COLO829 (cell line): ENCODE measurements around the gene TPCN1.
A peak's percentile ranks its signal among the peaks of the same experiment; 100 is the strongest.

Experiments
- DNase-seq: peaks from one replicate; pipeline ENCODE4 v3.0.0; 2012; ENCODE audit warnings: low spot score

TPCN1 gene

DNA sequence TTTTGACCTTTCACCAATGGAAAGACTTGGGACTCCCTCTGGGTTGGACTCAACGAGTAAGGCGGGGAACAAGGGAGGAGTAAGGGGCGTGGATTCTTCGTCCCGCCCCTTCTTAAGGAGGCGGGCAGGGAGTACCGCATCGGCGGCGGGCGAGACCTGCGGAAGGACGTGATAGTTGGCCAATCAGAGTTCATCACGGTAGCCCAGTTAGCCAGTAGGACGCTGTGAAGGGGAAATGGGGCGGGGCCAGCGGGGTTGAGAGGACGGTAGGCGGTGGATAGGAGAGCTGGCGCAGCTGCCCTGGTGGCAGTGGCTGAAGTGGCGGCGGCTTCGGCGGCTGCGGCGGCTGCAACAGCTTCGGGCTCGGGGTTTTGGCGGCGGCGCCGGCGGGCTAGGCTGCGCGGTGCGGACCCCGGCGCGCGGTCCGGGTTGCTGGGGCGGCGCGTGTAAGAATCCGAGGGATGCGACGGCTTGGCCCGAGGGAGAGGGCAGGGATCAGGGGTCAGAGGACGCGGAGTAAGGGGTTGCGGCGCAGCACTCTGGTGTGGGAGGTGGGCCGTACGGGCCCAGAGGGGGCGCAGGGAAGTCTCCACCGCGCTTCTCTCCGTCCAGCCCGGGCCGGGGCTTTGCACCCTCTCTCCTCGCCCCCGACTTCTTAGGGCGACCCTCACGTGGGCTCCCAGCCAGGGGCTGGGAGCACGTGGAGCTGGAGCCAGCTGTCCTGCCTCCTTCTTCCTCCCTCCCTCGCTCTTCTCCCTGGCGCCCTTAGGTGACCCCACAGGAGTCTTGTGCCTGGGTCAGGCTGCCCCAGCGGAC lies at the start of gene TPCN1:
Gene TPCN1 (plus strand): TSS at position 284 of the 816 bp plus-strand sequence. CDS start 5,389 bp downstream, outside the sequence.
- peak; percentile 95 for DNase-seq

DNA sequence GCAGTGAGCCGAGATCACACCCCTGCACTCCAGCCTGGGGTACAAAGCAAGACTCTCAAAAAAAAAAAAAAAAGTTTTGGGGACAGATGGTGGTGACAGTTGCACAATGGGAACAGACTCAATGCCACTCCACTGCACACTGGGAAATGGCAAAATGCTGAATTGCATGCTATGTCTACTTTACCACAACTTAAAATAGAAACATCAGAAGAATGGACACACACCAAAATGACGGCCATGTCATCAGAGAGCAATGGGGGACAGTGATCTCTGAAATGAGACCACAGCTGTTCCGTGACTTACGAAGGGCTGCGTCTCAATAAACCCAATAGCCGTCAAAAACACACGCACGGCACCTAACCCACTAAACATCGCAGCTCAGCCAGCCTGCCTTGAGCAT lies 49.7 kb upstream of the TPCN1 start:
- no peak for DNase-seq

DNA sequence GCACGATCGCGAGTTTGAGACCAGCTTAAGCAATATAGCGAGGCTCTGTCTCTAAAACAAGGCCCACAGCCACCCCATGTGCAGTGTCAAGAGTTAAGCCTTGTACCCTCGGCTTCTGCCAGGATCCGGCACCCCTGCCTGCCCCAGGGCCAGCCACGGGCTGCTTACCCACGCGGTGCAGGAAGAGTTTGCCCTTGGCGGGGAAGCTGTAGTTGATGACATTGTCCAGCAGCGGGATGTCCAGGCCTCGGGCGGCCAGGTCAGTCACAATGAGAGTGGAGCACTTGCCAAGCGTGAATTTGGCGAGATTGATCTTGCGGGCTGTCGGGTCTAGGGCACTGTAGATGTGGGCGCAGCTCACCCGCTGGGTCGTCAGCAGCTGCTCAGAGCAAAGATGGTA lies 49.1 kb upstream of the TPCN1 start:
- DNase-seq = no peak

DNA sequence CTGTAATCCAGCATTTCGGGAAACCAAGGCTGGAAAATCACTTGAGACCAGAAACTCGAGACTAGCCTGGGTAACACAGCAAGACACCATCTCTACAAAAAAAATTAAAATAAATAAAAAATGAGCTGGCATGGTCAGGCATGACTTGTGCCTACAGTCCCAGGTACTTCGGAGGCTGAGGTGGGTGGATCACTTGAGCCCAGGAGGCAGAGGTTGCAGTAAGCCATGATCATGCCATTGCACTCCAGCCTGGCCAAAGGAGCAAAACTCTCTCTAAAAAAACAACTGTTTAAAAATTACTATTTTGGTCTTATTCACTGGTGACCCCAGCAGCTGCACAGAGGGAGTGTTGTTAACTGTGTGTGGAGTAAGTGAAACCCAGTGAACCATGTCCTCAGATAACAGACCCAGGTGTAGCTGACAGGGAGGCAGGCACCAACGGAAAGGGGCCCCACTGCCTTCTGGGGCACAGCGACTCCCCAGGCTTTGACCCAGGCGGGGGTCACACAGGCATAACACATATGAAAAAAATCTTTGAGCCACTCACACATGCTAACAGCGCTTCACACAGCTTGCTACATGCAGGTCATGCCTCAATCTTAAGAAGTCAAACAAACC lies 48.1 kb upstream of the TPCN1 start:
- DNase-seq = no peak

DNA sequence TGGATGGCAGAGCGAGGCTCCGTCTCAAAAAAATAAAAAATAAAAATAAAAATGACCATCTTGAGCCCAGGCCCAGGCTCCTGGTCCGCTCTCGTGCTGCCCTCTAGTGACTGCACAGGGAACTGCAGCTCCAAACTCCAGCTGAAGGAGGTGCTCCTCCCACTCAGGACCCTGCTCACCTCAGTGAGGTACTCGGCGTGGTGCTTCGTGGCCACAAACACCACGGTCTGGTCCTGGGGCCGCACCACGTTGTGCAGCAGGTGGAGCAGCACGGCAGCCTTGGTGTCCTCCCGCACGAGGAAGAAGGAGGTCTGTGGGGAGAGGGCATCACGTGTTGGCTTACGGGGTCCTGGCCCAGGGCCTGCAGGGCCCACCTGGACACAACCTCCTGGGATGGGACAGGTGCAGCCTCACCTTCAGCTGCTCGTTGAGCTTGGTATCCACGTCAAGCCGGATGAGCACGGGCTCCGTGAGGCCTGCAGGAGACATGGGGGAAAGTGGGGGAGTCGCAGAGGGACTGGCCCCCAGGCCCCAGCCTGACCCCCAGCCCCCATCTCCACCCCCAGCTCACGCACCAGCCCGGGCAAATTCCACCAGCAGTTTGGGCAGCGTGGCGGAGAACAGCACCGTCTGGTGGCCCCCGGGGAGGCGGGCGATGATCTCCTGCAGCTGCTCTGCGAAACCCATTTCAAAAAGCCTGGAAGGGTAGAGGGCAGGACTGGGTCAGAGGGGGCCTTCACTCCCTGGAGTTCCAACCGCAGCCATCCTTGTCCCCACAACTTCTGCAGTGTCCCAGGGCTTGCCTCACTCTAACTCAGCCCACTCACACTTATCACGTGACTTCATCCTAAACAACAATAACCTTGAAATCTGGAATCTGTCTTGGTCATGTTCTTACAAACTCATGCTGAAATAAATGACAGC lies 46.5 kb upstream of the TPCN1 start:
- peak; percentile 78 for DNase-seq

DNA sequence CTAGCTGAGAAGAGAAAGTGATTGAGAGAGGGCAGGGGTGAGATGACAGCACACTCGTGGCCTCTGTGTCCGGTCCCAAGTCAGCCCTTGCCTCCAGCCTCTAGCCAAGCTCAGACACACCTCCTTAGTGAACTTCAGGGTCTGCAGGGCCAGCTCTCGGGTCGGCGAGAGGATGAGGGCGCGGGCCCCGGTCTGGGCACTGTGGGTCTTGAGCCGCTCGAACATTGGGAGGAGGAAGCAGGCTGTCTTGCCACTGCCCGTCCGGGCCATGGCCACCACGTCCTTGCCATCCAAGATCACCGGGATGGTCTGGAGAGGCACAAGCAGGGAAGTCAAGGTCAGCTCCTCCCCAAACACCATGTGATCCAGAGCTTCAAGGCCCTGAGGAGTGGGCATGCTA lies 42.2 kb upstream of the TPCN1 start:
- no peak for DNase-seq

DNA sequence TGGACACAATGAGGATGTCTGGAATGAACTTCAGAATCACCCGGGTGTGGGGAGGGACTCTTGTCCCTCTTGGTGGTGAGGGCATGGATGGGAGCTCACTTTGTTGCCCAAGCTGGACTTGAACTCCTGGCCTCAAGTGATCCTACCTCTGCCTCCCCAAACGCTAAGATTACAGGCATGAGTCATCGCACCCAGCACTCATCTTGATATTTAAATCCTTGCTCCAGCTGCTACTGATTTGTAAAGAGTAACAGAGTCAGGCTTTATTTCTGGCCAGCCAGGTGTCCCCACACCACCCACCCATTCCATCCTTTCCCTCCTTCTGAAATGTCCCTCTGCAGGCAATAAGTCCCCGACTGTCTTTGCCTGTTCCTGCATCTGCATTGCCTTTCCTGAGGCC lies 40.9 kb upstream of the TPCN1 start:
- no peak for DNase-seq

DNA sequence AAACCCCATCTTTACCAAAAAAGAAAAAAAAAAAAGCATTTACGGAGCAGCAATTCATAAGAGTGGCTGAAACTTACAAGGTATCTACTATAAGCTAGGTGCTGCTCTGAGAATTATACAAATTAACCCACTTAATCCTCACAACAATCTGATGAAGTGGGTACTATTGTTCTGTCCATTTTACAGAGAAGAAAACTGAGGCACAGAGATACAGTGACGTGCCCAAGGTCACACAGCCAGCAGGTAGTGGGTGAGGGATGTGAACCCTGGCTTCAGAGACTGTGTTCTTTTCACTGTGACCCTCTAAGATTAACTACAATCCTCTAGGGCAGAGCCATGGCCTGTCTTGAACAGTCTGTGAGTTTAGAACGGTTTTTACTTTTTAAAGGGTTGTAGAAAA lies 39.3 kb upstream of the TPCN1 start:
- DNase-seq = no peak

DNA sequence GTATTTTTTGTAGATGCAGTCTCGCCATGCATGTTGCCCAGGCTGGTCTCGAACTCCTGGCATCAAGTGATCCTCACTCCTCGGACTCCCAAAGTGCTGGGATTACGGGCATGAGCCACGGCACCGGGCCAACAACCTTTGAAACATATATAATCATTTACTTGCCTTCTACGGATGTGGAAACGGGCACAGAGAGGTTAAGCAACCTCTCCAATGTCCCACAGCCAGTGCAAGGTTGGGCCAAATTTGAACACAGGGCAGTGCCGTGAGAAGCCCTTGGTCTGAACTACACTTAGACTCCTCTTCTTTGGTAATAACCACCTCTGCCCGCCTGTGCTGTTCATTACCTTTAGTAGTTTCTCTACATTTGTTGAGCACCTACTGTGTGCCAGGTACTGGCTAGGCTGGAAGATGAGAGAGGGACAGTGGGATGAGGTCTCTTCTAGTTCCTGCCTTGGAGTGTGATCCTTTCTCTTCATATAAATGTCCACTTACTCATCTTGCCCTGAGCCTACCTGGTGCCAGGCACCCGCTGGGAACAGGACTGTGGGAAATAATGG lies 38.2 kb upstream of the TPCN1 start:
- DNase-seq = no peak

DNA sequence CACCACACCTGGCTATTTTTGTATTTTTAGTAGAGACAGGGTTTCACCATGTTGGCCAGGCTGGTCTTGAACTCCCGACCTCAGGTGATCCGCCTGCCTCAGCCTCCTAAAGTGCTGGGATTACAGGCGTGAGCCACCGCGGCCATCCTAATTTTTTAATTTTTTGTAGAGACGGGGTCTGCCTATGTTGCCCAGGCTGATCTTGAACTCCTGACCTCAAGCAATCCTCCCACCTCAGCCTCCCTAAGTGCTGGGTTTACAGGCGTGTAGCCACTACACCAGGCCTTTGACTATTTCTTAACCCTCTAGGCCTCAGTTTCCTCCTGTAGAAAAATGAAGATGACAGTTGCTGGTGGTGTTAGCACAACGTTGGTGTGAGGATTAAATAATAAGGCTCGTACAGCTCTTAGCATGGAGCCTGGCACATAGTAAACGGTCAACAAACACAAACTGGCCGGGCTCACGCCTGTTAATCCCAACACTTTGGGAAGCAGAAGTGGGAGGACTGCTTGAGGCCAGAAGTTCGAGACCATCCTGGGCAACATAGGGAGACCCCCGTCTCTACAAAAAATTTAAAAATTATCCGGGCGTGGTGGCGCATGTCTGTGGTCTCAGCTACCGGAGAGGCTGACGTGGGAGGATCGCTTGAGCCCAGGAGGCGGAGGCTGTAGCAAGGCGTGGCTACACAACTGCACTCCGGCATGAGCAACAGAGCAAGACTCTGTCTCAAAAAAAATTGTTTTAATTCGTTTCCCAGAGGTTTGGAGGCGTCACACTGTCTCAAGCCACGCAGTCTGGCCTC lies 37.0 kb upstream of the TPCN1 start:
- no peak for DNase-seq

DNA sequence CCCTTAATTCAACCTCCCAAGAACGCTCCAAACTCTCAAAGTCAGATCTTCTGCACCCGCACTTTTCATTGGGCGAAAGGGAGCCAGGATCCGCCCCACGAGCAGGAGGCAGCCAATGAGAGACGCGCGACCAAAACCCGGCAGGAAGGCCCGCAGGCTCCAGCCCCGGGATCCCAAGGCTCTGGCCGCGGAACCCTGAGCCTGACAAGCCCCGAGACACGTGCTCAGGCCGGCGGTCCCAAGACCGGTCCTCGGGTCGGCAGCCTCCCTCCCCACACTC lies 36.4 kb upstream of the TPCN1 start:
- DNase-seq = peak; percentile 74

DNA sequence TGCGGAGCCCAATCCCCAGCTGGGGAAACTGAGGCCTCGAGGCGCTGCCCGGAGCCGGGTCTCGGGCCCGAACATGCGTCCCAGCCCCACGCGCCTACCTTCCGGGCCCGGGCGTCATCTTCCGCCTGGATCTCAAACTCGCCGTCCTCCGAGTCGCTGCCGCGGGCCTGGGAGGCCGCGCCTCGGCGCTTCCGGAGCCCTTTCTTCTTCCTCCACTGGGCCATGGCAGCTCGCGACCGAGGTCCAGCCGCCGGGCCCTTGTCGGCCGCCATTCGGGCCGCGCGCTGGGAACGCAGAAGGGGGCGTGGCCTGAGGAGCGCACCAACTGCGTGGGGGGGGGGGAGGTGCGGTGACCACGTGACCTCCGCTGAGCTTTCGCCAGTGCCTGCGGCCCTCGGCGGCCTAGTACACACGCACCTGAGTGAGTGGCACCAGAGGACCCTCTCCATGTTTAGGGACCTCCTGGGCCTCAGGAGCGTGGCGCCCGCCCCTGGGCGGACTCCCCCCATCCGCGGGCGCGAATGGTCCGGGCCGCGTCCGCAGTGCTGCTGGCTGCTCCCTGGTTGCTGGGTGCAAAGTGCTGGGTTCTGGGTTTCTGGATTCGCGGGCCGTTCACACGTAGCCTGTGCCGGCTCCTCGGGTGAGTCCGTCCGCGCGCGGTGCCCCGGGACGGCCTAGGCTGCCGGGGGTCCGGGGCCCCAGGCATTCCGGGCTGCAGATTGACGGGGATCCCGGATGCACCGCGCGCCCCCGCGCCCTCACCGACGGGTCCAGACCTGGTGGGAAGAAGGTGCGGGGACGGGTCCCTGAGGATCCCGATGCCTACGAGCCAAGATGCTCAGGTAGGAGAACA lies 35.9 kb upstream of the TPCN1 start, which contains the start of the genes DDX54 and RITA1:
Gene DDX54 (minus strand): TSS at position 299 of the 853 bp plus-strand sequence. CDS start 27 bp downstream, at position 272.
Gene RITA1 (plus strand): TSS at position 542 of the 853 bp plus-strand sequence. CDS start 1,026 bp downstream, outside the sequence.
- DNase-seq = peak; percentile 44

DNA sequence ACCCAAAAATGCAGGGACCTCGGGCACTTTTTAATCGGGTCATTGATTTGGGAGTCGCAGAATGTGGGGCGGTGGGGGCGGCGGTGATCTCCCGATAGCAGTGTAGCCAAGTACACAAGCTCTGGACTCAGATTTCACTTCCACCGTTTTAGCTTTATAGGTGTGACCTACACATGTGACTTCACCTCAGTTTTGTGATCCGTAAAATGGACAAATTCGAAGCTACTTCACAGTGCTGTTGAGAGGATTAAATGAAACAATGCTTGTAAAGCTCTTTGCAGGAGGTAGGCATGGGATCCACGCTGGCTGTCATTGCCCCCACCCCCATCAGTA lies 35.3 kb upstream of the TPCN1 start:
- no peak for DNase-seq

DNA sequence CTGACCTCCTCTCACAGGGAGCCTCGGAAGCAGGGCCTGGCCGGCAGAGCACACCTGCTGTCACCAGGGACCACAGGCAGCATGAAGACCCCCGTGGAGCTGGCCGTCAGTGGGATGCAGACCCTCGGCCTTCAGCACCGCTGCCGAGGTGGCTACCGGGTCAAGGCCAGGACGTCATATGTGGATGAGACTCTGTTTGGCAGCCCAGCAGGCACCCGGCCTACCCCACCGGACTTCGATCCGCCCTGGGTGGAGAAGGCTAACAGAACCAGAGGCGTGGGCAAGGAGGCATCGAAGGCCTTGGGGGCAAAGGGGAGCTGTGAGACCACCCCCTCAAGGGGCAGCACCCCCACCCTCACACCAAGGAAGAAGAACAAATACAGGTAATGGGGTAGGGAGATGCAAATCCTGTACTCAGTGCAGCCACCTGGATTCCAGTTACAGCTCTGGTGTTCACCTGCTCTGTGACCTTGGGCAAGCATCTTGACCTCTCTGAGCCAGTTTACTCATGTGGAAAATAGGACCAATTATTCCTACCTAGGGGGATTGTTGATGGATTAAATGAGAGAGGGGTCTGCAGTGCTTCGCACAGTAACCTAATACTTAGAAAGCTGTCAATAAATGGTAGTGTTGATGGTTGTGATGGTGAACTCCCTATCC lies 34.5 kb upstream of the TPCN1 start:
- DNase-seq = no peak

DNA sequence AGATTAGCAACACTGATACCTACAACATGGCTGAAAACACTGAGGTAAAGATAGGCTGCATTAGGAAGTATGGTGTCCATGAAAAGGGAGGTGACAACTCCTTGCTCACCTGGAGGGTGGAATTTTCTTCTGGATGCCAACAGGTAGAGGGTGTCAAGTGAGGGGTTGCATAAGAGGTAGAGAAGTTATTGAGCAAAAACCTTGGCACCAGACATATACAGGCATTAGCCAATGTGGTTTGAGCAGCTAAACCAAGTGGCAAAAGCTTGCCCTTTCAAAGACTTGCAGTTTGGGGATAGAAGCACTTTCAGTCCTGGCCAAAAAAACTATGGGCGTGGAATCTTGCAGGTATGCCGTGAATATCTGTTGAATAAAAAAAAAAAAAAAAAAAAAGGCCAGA lies 31.9 kb upstream of the TPCN1 start:
- no peak for DNase-seq

DNA sequence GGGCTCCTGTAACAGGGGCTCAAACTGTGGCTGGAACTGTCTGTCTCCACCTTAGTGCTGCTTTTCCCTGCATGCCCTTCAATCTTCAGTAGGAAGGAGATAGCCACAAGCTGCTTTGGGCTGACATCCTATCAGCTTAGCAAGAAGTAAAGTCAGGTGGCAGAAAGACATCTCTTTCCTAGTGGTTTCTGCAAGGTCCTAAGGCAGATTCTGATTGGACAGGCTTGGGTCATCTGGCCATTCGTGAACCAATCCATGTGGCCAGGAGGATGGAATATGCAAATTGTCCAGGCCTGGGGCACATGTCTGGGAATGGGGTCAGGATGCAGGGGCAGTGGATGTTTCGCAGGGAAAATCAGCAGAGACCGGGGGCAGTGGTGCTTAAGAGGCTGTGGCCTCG lies 30.5 kb upstream of the TPCN1 start:
- peak; percentile 44 for DNase-seq

DNA sequence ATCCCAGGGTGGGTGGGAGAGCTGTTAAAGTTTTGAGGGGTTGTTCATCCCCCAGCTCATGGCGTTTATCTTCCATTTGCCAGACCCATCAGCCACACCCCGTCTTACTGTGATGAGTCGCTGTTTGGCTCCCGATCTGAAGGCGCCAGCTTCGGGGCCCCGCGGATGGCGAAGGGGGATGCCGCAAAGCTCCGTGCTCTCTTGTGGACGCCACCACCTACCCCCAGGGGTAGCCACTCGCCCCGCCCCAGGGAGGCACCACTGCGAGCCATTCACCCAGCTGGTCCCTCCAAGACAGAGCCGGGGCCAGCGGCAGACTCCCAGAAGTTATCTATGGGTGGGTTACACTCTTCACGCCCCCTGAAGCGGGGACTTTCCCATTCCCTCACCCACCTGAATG lies 30.0 kb upstream of the TPCN1 start:
- no peak for DNase-seq

DNA sequence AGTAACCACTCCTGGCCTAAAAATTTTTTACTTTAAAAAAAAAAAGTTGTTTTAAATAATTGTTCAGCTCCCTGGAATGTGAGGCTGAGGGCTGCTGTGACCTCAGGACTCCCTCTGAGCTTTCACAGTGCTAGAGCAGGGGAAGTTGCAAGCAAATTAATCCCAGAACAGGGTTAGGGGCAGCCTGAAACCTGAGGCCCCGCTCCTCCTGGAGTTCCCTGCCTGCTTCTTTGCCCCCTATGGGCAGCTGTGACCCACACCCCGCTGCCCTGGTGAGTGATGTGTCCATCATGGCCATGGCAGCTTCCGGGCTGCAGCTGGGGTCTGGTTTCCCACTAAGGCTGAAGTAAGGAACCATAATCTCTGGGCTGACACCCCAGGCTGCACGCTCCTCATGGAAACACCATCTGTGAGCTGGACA lies 26.3 kb upstream of the TPCN1 start:
- no peak for DNase-seq

DNA sequence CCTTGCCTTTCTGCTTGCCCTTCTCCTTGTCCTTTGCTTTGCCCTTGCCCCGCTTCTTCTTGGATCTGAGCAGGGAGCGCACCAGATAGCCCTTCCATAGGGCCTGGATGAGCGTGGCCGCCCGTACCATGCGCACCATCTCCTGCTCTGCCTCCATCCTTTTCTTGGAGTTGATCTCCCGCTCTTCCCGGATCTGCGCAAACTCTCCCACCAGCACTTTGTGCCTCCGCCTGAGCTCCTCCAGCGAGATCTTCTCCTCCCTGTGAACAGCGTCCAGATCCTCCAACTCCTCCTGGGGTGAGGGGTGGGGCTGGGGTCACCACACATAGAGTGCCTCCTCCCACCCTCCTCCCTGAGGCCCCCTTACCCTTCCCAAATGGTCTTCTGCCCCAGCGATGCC lies 25.7 kb upstream of the TPCN1 start:
- no peak for DNase-seq

DNA sequence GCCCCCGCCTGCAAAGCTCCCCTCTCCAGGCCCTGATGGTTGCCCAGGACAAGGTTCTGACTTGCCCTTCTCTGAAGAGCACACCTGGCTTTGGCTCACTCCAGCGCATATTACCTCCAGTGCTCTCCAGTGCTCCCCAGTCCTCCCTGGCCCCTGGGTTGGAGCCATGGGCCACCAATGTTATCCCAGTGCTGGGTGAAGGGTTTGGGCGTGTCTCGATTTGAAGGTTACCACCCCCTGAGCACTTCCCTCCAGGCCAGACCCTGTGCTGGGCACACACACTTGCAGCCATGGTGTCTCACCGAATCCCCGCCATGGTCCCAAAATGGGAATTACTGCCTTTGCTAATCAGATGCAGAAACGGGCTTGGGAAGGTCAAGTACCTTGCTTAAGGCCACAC lies 24.7 kb upstream of the TPCN1 start:
- no peak for DNase-seq
